ENCODE data around the gene ZFHX3.

GRCh38 chr16:73076324-73076810 is 28.4 kb upstream of the ZFHX3 start:
- no peak for TF ChIP-seq YY1 (IDR thresholded peaks at IDR 0.05)
- TF ChIP-seq CTCF (IDR thresholded peaks at IDR 0.05; ENCODE audit: low read depth, low read length, missing input control): no peak
- TF ChIP-seq ATF3 (IDR thresholded peaks at IDR 0.05): no peak
- TF ChIP-seq EGR1 (IDR thresholded peaks at IDR 0.05; ENCODE audit: low read depth in 2 of 2): no peak
- TF ChIP-seq ZBTB33 (IDR thresholded peaks at IDR 0.05): no peak
- no peak for TF ChIP-seq MAX (IDR thresholded peaks at IDR 0.05)
- no peak for TF ChIP-seq RAD21 (IDR thresholded peaks at IDR 0.05)
- no peak for TF ChIP-seq FOXA1 (IDR thresholded peaks at IDR 0.05)
- TF ChIP-seq JUND (IDR thresholded peaks at IDR 0.05): no peak
- TF ChIP-seq NR2F2 (IDR thresholded peaks at IDR 0.05): no peak
- no peak for TF ChIP-seq REST (IDR thresholded peaks at IDR 0.05)

Measured in liver (tissue), 3 donors.